22Rv1 (cell line): ENCODE measurements around the gene ITPKB.

Experiments
- ZFX ChIP-seq: fragments of 450-650 bp; IDR thresholded peaks from 2 replicates; pipeline ENCODE4 v1.6.1; 2017; ENCODE audit warnings: antibody characterized with exemption, borderline replicate concordance
- TF ChIP-seq, protein P1 (sequence below): fragments of 450-650 bp; IDR thresholded peaks from 2 replicates; pipeline ENCODE4 v1.5.1; 2017; ENCODE audit warnings: mild to moderate bottlenecking

DNA sequence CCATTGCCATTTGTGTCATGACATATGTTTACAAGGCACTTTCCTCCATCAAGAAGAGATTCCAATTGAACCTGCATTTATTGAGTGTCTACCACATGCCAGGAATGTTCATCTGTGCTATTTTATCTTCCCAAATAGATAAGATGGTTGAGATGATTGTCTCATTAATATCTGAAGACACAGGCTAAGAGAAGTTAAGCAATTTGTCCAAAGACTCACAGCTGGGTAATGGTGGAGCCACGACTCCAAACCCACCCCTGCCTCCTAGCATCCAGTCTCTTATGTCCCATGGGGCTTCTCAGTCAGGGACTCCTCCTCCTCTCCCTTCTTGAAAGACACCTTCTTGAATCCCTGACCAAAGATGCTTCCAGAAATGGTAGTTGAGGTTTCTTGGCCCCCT lies 122.4 kb downstream of the ITPKB start:
- TF ChIP-seq, protein P1, sequence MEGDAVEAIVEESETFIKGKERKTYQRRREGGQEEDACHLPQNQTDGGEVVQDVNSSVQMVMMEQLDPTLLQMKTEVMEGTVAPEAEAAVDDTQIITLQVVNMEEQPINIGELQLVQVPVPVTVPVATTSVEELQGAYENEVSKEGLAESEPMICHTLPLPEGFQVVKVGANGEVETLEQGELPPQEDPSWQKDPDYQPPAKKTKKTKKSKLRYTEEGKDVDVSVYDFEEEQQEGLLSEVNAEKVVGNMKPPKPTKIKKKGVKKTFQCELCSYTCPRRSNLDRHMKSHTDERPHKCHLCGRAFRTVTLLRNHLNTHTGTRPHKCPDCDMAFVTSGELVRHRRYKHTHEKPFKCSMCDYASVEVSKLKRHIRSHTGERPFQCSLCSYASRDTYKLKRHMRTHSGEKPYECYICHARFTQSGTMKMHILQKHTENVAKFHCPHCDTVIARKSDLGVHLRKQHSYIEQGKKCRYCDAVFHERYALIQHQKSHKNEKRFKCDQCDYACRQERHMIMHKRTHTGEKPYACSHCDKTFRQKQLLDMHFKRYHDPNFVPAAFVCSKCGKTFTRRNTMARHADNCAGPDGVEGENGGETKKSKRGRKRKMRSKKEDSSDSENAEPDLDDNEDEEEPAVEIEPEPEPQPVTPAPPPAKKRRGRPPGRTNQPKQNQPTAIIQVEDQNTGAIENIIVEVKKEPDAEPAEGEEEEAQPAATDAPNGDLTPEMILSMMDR: no peak
- TF ChIP-seq ZFX: no peak
